Measurements from ENCODE around the gene PLA2G4B. TPM values are rescaled to one million over a fixed set of nuclear protein-coding genes. Genes with fewer than 3 reads are reported as not detected.

PLA2G4B gene
- total and polyA plus RNA-seq, 10 of the 15 experiments (the other 5 are each of a cell fraction or from before 2014, with no cell fraction given), result 0.22 to 6.6 (median 2.9) TPM

- BruUV-seq (replicated peaks), result no TSS peak
These were observed 15.2 kb downstream of the PLA2G4B start for GRCh38 chr15:41853831-41854230.

More at GRCh38 chr15:41853831-41854230, 15.2 kb downstream of the PLA2G4B start:
- 43% methylated on average over 10 of the region's 10 CpGs for WGBS (ENCODE audit: insufficient coverage, insufficient replicate concordance, low lambda C conversion rate, missing lambda C conversion rate)
- no peak for TF ChIP-seq CBX5 (IDR thresholded peaks at IDR 0.05; ENCODE audit: low read depth)
- no peak for TF ChIP-seq IKZF1 (conservative IDR thresholded peaks at IDR 0.05)
- TF ChIP-seq CUX1 (IDR thresholded peaks at IDR 0.05; ENCODE audit: insufficient replicate concordance, low read depth, low read length), result no peak
- TF ChIP-seq PBX3 (IDR thresholded peaks at IDR 0.05; ENCODE audit: insufficient replicate concordance, low read depth, low read length), result no peak
- TF ChIP-seq FOS (IDR thresholded peaks at IDR 0.05; ENCODE audit: borderline replicate concordance, extremely low read depth, insufficient read length), result no peak
- TF ChIP-seq ZNF217 (IDR thresholded peaks at IDR 0.05), result no peak
- no peak for TF ChIP-seq ATF7 (IDR thresholded peaks at IDR 0.05; ENCODE audit: low read depth)
- H4K20me1 ChIP-seq (ENCODE audit: control insufficient read depth, insufficient read depth), result no peaks in the 10 kb centered on the region; the same call in 1 of the 2 replicates
- ChIA-PET CTCF (no interaction called here), SMC1A (ENCODE audit: uncharacterized antibody, unreplicated experiment) (no interaction called here), POLR2A (interaction anchor here (0.6 kb wide), 1 partner anchor 73 kb away, joined by 3 read pairs; no protein-coding TSS in a partner anchor), RAD21 (ENCODE audit: unreplicated experiment) (no interaction called here)
- H3K9me3 ChIP-seq (replicated peaks; ENCODE audit: control insufficient read depth, insufficient read depth, low read length), result no peaks in the 10 kb centered on the region
- no peaks in the 10 kb centered on the region for H3K36me3 ChIP-seq (ENCODE audit: control insufficient read depth in 2 of 2, insufficient read depth in 2 of 2, low read length in 1 of 2)
- H3K4me3 ChIP-seq, result no peak overlapping the region
- H3K79me2 ChIP-seq (ENCODE audit: control insufficient read depth, insufficient read depth, low read length), result no peaks in the 10 kb centered on the region
- H3K9ac ChIP-seq (ENCODE audit: control insufficient read depth, insufficient read depth, low read length), result no peak overlapping the region
- no peak for ATAC-seq
- in situ Hi-C loops (cut with MboI) (no loop called here), intact Hi-C loops (cut with micrococcal nuclease; ENCODE audit: unreplicated experiment) (no loop called here)
- no peaks in the 10 kb centered on the region for H3K4me1 ChIP-seq (ENCODE audit: control insufficient read depth, insufficient read depth, low read length)
- FAIRE-seq, result no peak
- no peak overlapping the region for H3K4me2 ChIP-seq (ENCODE audit: control insufficient read depth, insufficient read depth)
- no peaks in the 10 kb centered on the region; a peak in 1 of 4 replicates for H3K27me3 ChIP-seq (replicated peaks in 1 of 2; ENCODE audit: control insufficient read depth in 2 of 2, insufficient read depth in 2 of 2, low read length in 1 of 2)
- H2AFZ ChIP-seq (ENCODE audit: control insufficient read depth, low read depth, low read length), result no peak overlapping the region
- no peak for DNase-seq (ENCODE audit: low read depth, low spot score)
- no peak overlapping the region for H3K27ac ChIP-seq (ENCODE audit: control insufficient read depth, insufficient read depth)

All from GM12878 (cell line).